Prostate gland (tissue), 2 donors: Measurements from ENCODE around the gene MED12L.

ENCODE experiments used
- CTCF ChIP-seq, 4 experiments: fragments of 200-600 bp in 2 of 4; fragments of 450-650 bp in 2 of 4; sonication (generic) in 2 of 4; IDR thresholded peaks; 1 replicate in 3 of 4; 2 replicates in 1 of 4; pipeline ENCODE4 v1.5.1; 2016 to 2019; ENCODE audit warnings: antibody characterized with exemption in 4 of 4, mild to moderate bottlenecking in 2 of 4, moderate library complexity in 2 of 4
- POLR2A ChIP-seq: fragments of 450-650 bp; IDR thresholded peaks from one replicate; pipeline ENCODE4 v1.6.1; 2016; ENCODE audit warnings: antibody characterized with exemption, mild to moderate bottlenecking

GRCh38 chr3:151393941-151394340 lies 308.5 kb downstream of the MED12L start:
- no peak for TF ChIP-seq POLR2A
- no peak for TF ChIP-seq CTCF (IDR thresholded peaks at IDR 0.05)
